K562 (cell line): ENCODE results near the gene GLUL. TPM values are rescaled to one million over a fixed set of nuclear protein-coding genes. Genes with fewer than 3 reads are reported as not detected.

Source experiments
- ATF1 ChIP-seq, 2 experiments: fragments of 450-650 bp in 1 of 2; IDR thresholded peaks; 2 replicates each; pipeline ENCODE4 v1.6.1; 2016; ENCODE audit warnings: missing compliant biosample characterization in 1 of 2, missing genetic modification characterization in 1 of 2
- CBFB ChIP-seq: sonication (generic); formaldehyde crosslinking; IDR thresholded peaks from 2 replicates; pipeline ENCODE4 v1.4.0; 2020; ENCODE audit warnings: mild to moderate bottlenecking, missing genetic modification reagents
- E2F4 ChIP-seq: sonication (generic); formaldehyde crosslinking; IDR thresholded peaks from 2 replicates; pipeline ENCODE4 v1.8.0; 2022; ENCODE audit warnings: mild to moderate bottlenecking, low read depth, missing genetic modification reagents
- HDAC8 ChIP-seq: fragments of 450-650 bp; IDR thresholded peaks from 2 replicates; pipeline ENCODE4 v1.6.1; 2016; ENCODE audit warnings: mild to moderate bottlenecking, missing genetic modification characterization, moderate library complexity, missing compliant biosample characterization
- JUND ChIP-seq, 2 experiments: IDR thresholded peaks; 2 replicates in 1 of 2; 3 replicates in 1 of 2; pipeline ENCODE4 v1.6.1; 2011; ENCODE audit warnings: borderline replicate concordance in 2 of 2, low read depth in 2 of 2, low read length in 2 of 2, improper control_type of control experiment in 1 of 2, missing biosample characterization in 1 of 2, missing genetic modification characterization in 1 of 2, missing genetic modification reagents in 1 of 2
- NRF1 ChIP-seq, 2 experiments: fragments of 450-650 bp; IDR thresholded peaks in 1 of 2; conservative IDR thresholded peaks in 1 of 2; 2 replicates each; pipeline ENCODE4 v1.6.1; 2014; ENCODE audit warnings: mild to moderate bottlenecking in 2 of 2
- SOX6 ChIP-seq: fragments of 450-650 bp; IDR thresholded peaks from 2 replicates; pipeline ENCODE4 v1.6.1; 2014; ENCODE audit warnings: mild to moderate bottlenecking
- ZBTB40 ChIP-seq, 2 experiments: fragments of 450-650 bp in 1 of 2; sonication (generic) in 1 of 2; formaldehyde crosslinking in 1 of 2; IDR thresholded peaks; 2 replicates each; pipeline versions ENCODE4 v1.7.1 to v1.9.0; 2016 to 2022; ENCODE audit warnings: inconsistent platforms in 1 of 2, mild to moderate bottlenecking in 1 of 2, missing genetic modification reagents in 1 of 2
- ZKSCAN3 ChIP-seq: fragments of 250-450 bp; sonication (Bioruptor Pico); IDR thresholded peaks from 2 replicates; pipeline ENCODE4 v1.4.0; 2020
- polyA plus RNA-seq, 8 experiments: library from polyadenylated mRNA; depleted of rRNA in 4 of 8; stranded (reverse) in 5 of 8; unstranded in 3 of 8; fragments of >200 nt; fragmentation: Nextera tagmentation in 2 of 8; fragmentation: Illumina TruSeq in 1 of 8; extraction: Ambion mirVana in 2 of 8; extraction: Trizol in 1 of 8; gene quantifications; 2 replicates each; pipeline versions ENCODE4 v1.2.1 to v1.2.3, GENCODE V29; 2011 to 2014; ENCODE audit warnings: inconsistent platforms in 1 of 8, missing spikeins in 1 of 8
- total RNA-seq, 7 experiments: library from RNA; depleted of rRNA in 6 of 7; stranded (reverse); fragments of >200 nt in 6 of 7; fragmentation: Illumina TruSeq in 2 of 7; extraction: Trizol in 2 of 7; gene quantifications; 2 replicates each; pipeline versions ENCODE4 v1.2.1 to v1.2.3, GENCODE V29; 2011 to 2021; ENCODE audit warnings: low replicate concordance in 1 of 7

GLUL gene
- total and polyA plus RNA-seq, 9 of the 15 experiments (the other 6 are each of a cell fraction or from before 2014, with no cell fraction given): 1,088 to 4,222 (median 1,338) TPM

- no peak for TF ChIP-seq ZBTB40 (IDR thresholded peaks at IDR 0.05)
- TF ChIP-seq ZBTB40 (CRISPR knock-in tag; IDR thresholded peaks at IDR 0.05): no peak
- no peak for TF ChIP-seq E2F4 (CRISPR knock-in tag)
- TF ChIP-seq CBFB: no peak
- no peak for TF ChIP-seq ATF1 (CRISPR knock-in tag; IDR thresholded peaks at IDR 0.05)
- TF ChIP-seq ATF1 (tag; IDR thresholded peaks at IDR 0.05): peak; percentile 29; the same call in 1 of the 2 replicates
- peak; percentile 86 for TF ChIP-seq SOX6
- TF ChIP-seq ZKSCAN3 (CRISPR knock-in tag): no peak
- no peak for TF ChIP-seq NRF1 (conservative IDR thresholded peaks at IDR 0.05 in 1 of 2, IDR thresholded peaks at IDR 0.05 in 1 of 2)
- peak; percentile 89 for TF ChIP-seq JUND (IDR thresholded peaks at IDR 0.05; ENCODE audit: borderline replicate concordance, low read depth, low read length)
- TF ChIP-seq JUND (tag; IDR thresholded peaks at IDR 0.05; ENCODE audit: borderline replicate concordance, low read depth, low read length): peak; percentile 87; the same call in 2 of the 3 replicates
- no peak for TF ChIP-seq HDAC8 (tag)
Measured at GRCh38 chr1:182430263-182431068, 38.9 kb upstream of the GLUL start (continued).
